DMS79 treated with DMSO at 0.1 percent for 48 hours (cell line): ENCODE data around the gene ACKR3.

Source experiments
- DNase-seq: peaks from one replicate; lab custom pipeline; 2025; lab: John Stamatoyannopoulos, UW

ACKR3 gene

DNA sequence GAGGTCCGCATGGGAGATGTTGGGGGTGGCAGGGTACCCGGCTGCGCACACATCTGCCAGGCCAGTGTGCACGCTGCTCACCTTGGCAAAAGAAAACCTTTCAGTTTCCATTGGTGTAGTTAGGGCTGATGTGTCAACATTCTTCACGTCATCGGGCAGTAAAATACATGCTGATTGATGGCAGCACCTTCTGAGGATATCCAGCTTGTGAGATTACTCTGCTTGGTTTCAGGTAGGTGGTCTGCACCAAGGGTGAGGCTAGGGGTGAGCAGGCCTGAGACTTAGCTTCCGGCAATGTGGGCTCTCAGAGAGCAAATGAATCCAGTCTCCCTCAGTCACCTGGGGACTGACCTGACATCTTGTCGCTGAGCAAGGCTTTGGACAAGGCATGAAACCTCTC lies 19.3 kb upstream of the ACKR3 start:
- no peak for DNase-seq

DNA sequence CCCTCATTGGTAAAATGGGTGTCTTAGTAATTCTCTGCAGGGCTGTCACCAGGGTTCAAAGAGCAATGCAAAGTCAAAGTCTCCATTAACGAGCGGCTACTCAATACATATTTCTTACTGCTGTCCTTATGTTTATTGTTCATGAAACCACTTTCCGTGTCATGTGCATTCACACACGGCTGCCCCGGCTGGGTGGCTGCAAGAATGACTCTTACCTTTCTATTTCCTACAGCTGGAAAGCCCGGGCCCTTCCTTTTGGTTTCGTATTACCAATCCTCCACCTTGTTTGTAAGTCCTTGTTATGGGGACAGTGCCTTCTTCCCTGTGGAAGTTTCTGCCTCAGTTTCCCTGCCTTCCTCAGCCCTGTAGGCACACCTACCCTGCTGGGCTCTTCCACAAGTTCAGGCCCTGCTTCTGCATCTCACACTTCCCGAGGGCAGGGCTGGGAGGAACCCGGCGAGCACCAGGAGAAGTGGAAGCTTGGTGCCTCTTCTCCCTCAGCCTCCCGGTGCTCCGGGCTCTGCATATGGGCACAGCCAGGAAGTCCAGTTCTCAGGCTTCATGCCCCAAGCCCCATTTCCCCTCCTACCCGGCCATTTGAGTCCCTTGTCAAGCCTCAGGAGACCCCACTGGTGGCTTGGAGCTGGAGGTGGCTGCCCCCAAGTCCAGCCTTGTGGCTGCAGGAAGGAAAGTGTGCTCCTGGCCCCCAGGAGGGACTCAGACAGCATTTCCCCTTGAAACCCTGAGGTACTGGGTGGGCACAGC lies 18.7 kb upstream of the ACKR3 start:
- DNase-seq = no peak

GRCh38 chr2:236551471-236552211 lies 18.0 kb upstream of the ACKR3 start:
- DNase-seq = no peak

GRCh38 chr2:236552212-236552542 lies 17.4 kb upstream of the ACKR3 start:
- no peak for DNase-seq

- DNase-seq = no peak
Observed at GRCh38 chr2:236552581-236553363, 16.9 kb upstream of the ACKR3 start.

DNA sequence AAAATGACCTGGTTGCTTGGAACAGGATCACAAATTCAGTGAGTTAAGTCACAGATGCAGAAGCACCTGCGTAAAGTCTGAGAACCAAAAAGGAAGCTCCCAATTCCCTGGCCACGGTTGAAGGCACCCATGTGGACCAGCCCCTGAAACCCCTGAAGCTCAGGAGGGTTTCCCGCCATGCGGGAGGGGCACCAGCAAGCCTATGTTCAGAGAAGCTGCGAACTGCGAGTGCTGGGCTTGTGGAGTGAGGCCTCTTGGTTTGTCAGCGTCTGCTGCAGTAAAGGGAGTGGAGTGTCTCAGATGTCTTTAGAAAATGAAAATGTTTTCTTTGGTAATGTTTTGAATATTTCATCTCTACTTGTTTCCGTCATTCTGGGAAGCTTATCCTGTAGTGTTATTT lies 16.1 kb upstream of the ACKR3 start:
- DNase-seq = no peak

DNA sequence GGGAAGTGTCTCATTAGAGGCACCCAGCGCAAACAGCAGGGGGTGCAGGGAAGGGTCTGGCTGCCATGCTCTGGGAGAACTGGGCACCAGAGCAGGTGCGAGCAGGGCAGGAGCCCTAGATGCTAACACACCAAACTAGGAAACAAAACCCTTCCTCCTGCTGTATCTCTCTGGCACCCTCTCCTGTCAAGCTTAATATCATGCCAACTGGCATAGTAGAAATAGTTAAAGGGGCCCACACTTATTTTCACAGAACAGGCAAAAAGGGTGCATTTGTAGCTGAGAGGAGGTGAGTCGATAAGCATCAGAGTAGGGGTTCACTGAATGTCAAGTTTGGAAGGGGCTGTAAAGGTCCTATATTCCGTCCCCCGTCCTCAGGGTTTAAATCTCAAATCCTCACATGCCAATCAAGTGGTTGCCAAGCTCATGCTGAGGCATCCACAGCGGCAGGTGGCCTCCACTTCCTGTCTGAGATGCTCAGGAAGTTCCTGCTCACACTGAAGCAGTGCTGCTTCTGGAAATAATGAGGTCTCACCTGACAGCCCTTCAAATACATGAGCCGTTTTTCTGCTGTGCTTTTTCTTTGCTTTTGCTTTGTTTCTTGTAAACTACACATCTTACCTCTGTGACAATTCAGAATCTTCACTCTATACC lies 14.9 kb upstream of the ACKR3 start:
- DNase-seq = no peak

DNA sequence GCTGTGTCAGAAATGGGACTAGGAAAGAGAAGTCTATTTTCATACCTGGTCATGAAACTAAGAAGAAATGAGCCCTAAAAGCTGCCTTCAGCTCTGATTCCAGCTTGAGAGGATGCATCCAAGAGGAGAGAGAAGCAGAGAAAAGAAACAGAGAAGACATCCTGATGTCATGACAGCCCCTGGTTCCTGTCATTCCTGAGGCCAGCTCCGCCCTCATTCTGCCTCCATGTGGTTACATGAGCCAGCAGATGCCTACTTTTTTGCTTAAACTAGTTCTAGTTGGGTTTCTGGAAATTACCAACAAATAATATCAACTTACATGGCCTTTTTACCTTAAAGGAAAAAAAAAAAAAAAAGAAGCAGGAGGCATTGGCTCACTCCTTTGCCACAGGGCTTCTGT lies 14.1 kb upstream of the ACKR3 start:
- no peak for DNase-seq

- DNase-seq = no peak
Observed at GRCh38 chr2:236557306-236558030, 12.2 kb upstream of the ACKR3 start.

- DNase-seq = no peak
Observed at GRCh38 chr2:236558036-236558435, 11.6 kb upstream of the ACKR3 start.

DNA sequence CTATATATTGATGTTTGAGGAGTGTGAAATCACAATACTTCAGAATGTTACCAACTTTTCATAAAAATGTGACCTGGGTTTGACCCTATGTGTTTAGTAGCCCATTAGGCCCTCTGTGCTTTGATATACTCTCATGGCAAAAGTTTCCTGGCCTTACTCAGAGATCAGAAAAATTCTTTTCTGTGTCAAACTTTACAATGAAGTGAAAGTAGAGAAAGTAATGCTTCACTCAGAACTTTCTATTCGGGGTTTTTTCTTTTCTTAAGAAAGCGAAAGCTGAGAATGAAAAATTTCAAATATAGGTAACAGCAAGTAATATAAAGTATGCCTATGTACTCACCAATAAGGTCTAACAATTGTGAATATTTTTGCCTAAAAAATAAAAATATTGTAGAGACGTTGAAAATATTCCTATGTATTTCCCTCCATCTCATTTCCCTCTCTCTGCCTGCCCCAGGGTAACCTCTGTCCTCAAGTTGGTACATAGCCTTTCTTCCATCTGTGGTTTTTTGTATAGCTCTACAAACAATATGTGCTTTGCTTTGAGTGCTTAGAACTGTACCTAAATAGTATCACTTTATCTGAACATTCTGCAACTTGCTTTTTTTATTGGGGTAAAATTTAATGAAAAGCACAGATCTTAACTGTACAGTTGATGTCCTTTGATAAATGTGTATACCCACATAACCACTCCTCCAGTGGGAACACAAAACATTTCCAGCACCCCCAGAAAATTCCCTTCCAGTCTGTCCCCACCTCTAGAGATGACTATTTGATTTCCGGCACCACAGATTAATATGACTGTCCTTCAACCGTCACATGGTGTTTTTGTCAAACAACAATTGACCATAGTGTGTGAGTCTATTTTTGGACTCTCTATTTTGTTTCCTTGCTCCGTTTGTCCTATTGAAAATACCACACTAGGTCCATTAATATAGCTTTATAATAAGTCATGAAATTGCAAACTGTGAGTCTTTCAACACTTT lies 10.3 kb upstream of the ACKR3 start:
- no peak for DNase-seq

- no peak for DNase-seq
Observed at GRCh38 chr2:236561874-236562273, 7.8 kb upstream of the ACKR3 start.

- DNase-seq = no peak
Observed at GRCh38 chr2:236562434-236562833, 7.2 kb upstream of the ACKR3 start.

GRCh38 chr2:236563953-236564352 lies 5.7 kb upstream of the ACKR3 start:
- no peak for DNase-seq

DNA sequence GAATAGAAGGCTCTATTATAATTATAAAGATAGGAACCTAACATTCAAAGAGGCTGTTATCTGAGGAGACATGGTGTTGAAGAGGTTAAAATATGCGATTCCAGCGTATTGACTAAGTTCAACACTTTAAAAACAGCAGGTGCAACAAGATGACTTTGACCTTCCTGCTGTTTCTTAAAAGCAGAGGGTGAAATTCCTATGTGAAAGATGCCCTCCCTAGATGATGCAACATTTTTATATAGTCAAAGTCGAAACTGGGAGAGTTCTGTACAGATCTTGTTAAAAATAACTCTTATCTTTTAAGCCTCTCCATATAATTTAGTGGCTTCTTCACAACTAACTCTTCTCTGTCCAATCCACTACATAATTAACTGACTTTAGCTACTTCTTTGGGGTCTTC lies 4.4 kb upstream of the ACKR3 start:
- peak; percentile 26 for DNase-seq

DNA sequence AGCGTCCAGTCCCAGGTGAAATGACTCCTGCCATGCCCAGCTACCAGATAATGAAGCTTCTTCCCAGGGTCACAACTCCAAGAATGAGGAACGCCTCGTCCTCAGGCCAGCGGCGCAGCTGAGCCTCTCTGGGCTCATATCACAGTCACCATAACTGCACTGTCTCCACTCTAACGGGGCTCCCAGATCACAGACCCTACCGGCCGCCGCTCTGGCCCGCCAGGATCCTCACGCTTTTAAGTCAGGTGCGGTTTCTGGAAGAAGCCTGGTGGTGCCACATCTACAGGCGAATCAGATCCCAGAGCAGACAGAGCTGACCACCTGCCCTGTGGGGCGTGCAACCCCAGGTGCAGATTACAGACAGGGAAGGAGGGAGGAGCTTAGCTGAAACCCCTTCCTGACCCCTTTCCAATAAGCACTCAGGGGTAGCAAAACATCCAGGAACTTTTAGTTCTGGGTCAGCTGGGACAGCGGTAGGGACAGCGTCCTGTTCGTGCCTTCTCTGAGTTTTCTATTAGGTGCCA lies 3.7 kb upstream of the ACKR3 start:
- no peak for DNase-seq

GRCh38 chr2:236566596-236566995 lies 3.0 kb upstream of the ACKR3 start:
- no peak for DNase-seq

DNA sequence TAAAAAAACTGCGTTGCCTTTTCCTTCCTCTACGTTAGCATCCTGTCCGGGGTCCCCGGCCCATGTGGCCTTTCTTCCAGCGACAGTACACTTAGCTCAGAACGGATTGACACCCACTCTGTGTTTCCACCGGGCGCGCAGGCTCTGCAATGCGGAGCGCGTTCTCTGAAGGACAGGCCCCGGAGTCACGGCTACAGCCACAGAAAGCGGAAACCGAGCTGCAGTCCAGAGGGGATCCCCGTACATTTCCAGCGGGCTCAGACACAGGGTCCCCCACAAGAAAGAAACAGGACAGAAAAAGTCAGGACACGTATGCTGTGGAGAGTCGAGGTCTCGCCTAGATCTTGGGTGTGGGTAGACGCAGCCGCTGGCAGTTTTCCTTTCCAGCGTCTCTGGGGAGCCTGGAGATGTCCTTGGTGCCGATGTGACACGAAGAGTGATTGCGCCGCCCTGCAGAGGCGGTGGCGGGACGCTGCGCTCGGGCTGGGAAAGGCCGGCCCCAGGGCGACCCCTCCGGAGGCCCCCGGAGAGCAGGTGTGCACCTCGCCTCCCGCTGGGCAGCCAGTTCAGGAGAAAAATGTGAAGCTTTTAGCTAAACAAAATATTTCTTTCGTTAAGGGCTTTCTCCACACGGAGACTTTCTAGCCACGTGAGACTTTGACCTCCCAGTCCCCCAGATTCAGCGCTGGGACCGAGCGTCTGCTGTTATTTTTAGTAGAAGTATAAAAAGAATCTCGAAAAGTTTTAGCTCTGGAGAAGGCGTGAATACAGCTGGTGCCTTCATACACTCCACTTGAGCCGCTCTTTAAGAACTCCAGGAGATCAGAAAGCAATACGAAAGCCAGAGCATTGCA lies 1.3 kb upstream of the ACKR3 start:
- peak; percentile 49 for DNase-seq

- peak; percentile 85 for DNase-seq
Observed at GRCh38 chr2:236568922-236569572, 578 bp upstream of the ACKR3 start.
